Right atrium auricular region (tissue), 2 donors: ENCODE results near the gene OPRD1. TPM values are rescaled to one million over a fixed set of nuclear protein-coding genes. Genes with fewer than 3 reads are reported as not detected.

Experiments used
- DNase-seq: peaks from one replicate; pipeline ENCODE4 v3.0.0-alpha.2; 2019; ENCODE audit warnings: low spot score
- H3K27ac ChIP-seq, 2 donors: fragments of 200-600 bp; sonication (generic); 1 replicate in 1 of 2; 2 replicates in 1 of 2; pipeline ENCODE4 v1.5.1; 2016 to 2019
- H3K27me3 ChIP-seq, 2 donors: fragments of 200-600 bp; sonication (generic); one replicate each; pipeline versions ENCODE4 v1.5.1 to v1.6.0; 2017 to 2019
- H3K36me3 ChIP-seq: fragments of 200-600 bp; sonication (generic); one replicate; pipeline ENCODE4 v1.5.1; 2016
- H3K4me1 ChIP-seq, 2 donors: fragments of 200-600 bp; sonication (generic); one replicate each; pipeline versions ENCODE4 v1.5.1 to v1.6.0; 2017 to 2019
- H3K4me3 ChIP-seq, 2 donors: fragments of 200-600 bp; sonication (generic); 1 replicate in 1 of 2; 2 replicates in 1 of 2; pipeline ENCODE4 v1.5.1; 2017 to 2019; ENCODE audit warnings: mild to moderate bottlenecking in 1 of 2, moderate library complexity in 1 of 2
- H3K9me3 ChIP-seq, 2 donors: fragments of 200-600 bp; sonication (generic); one replicate each; pipeline ENCODE4 v1.5.1; 2019
- CTCF ChIP-seq, 2 donors: fragments of 200-600 bp; sonication (generic); IDR thresholded peaks; one replicate each; pipeline ENCODE4 v1.5.1; 2019; ENCODE audit warnings: antibody characterized with exemption in 2 of 2
- total RNA-seq, 2 donors: library from RNA; depleted of rRNA; stranded (reverse); fragments of >200 nt; gene quantifications; one replicate each; pipeline ENCODE4 v1.1.0, GENCODE V29; 2016

The OPRD1 gene
- total RNA-seq, 2 donors from 2014 or later = not detected

GRCh38 chr1:28855469-28855951 is 43.5 kb downstream of the OPRD1 start:
- DNase-seq = no peak
- Histone ChIP-seq H3K4me1 (no peaks in the 10 kb centered on the region), H3K9me3 (no peaks in the 10 kb centered on the region), H3K4me3 (no peak overlapping the region), H3K36me3 (no peaks in the 10 kb centered on the region), H3K27me3 (no peaks in the 10 kb centered on the region), H3K27ac (no peak overlapping the region)
- TF ChIP-seq CTCF (IDR thresholded peaks at IDR 0.05) = no peak

- Histone ChIP-seq H3K4me3 (no peak overlapping the region), H3K27ac (no peak overlapping the region), H3K9me3 (no peaks in the 10 kb centered on the region), H3K27me3 (no peaks in the 10 kb centered on the region), H3K36me3 (no peaks in the 10 kb centered on the region), H3K4me1 (no peaks in the 10 kb centered on the region)
- no peak for DNase-seq
- no peak for TF ChIP-seq CTCF (IDR thresholded peaks at IDR 0.05)
These were observed 44.0 kb downstream of the OPRD1 start for GRCh38 chr1:28855969-28856368.

- H3K4me1 ChIP-seq = no peaks in the 10 kb centered on the region
- DNase-seq = no peak
- no peak overlapping the region for H3K4me3 ChIP-seq
- no peaks in the 10 kb centered on the region for H3K27me3 ChIP-seq
- H3K9me3 ChIP-seq = no peaks in the 10 kb centered on the region
- TF ChIP-seq CTCF (IDR thresholded peaks at IDR 0.05) = no peak
- no peaks in the 10 kb centered on the region for H3K36me3 ChIP-seq
- no peak overlapping the region for H3K27ac ChIP-seq
These were observed 48.5 kb downstream of the OPRD1 start for GRCh38 chr1:28860332-28861073.

GRCh38 chr1:28862571-28863403 is 50.8 kb downstream of the OPRD1 start:
- no peak overlapping the region for H3K4me3 ChIP-seq
- no peak overlapping the region for H3K27ac ChIP-seq
- DNase-seq = no peak
- no peak for TF ChIP-seq CTCF (IDR thresholded peaks at IDR 0.05)
- no peaks in the 10 kb centered on the region for H3K36me3 ChIP-seq
- H3K4me1 ChIP-seq = no peaks in the 10 kb centered on the region
- no peaks in the 10 kb centered on the region for H3K27me3 ChIP-seq
- H3K9me3 ChIP-seq = no peaks in the 10 kb centered on the region

GRCh38 chr1:28864695-28865094 is 52.7 kb downstream of the OPRD1 start:
- no peak overlapping the region for H3K4me3 ChIP-seq
- no peaks in the 10 kb centered on the region for H3K4me1 ChIP-seq
- no peak for TF ChIP-seq CTCF (IDR thresholded peaks at IDR 0.05)
- no peak overlapping the region for H3K27ac ChIP-seq
- no peaks in the 10 kb centered on the region for H3K9me3 ChIP-seq
- no peak for DNase-seq
- no peaks in the 10 kb centered on the region for H3K36me3 ChIP-seq
- H3K27me3 ChIP-seq = no peaks in the 10 kb centered on the region
